ENCODE data around the gene LYL1. TPM values are rescaled to one million over a fixed set of nuclear protein-coding genes. Genes with fewer than 3 reads are reported as not detected.

LYL1 gene
- total and polyA plus RNA-seq, 2 of the 4 experiments (the other 2 are of a cell fraction) = 0.36 to 0.39 TPM

DNA sequence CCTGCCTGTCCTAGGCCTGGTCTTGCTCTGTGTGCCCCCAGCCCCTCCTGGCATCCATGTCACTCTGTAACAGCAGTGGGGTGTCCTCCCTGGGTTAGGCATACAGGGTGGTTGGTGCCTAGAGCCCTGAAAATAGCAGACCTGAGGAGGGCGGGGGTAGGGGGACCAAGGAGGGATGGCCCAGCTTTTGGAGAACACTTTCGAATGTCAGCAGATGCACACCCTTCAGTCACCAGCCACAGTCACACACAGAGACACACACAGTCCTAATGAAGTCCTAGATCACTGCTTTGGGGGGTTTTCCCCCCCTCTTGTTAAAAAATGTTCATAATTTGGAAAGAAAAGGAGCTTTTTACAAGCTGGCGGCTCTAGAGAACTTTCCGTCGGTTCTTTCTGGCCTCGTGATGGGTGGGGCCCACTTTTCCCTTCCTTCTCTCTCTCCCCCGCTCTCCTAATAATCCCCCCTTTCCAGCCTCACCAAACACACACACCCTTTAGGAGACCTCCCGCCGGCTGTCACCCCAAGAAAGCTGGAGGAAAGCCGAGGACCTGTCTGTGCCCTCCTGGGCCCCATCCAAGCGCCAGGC is 47.9 kb downstream of the LYL1 start (continued):
- TF ChIP-seq SMC3 (IDR thresholded peaks at IDR 0.05; ENCODE audit: low read depth, low read length) = no peak

DNA sequence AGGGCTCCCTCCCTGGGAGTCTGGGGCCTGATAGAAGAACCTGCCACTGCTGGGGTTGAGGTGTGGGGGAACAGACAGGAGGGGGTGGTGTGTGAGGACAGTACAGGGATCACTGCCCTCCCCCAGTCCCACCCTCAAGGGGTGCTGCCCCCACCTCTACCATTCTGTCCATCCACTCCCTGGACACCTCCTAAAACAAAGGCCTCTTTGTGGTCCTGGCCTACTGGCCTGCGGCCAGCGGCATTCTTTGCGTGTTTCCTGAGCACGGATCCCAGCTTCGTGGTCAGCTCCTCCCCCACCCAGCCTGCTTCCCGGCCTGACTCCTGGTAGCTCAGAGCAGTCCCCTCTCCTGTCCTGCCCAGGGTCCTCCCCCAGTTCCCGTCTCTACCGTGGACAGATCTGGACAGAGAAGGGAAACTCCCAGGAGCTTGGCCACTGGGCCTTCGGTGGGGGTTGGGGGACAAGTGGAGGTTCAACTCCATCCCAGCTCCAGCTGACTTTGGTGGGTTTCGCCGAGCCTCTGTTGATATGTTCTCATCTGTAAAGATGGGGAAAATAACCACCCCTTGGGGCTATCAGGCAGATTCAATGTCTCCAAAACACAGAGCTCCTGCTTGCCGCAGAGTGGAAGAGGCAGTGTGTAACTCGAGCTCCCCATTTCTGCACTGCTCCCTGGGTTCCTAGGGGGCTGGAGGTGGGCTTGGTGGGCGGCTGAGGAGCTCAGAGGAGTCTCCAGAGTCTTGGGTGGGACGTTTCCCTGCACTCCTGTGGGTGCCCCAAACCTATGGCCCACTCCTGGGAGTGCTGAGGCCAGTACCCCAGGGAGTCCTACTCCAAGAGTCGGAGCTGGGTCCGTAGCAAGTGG is 48.7 kb downstream of the LYL1 start:
- Histone ChIP-seq H3K4me1 (ENCODE audit: control insufficient read depth, insufficient read depth, low read length) (peaks cover 72% of the 10 kb centered on the region), H3K27me3 (ENCODE audit: control insufficient read depth, insufficient read depth, low read length) (no peaks in the 10 kb centered on the region), H2AK9ac (replicated peaks; ENCODE audit: low read depth, low read length, poor library complexity) (peak overlapping the region; percentile 100), H2BK5ac (ENCODE audit: low read depth, low read length, poor library complexity, severe bottlenecking) (peak overlapping the region; percentile 100), H3K4ac (ENCODE audit: low read depth, low read length) (peak overlapping the region; percentile 100), H3K79me1 (ENCODE audit: low read depth in 1 of 2, low read length in 2 of 2) (peaks cover 43 to 89% of the 10 kb centered on the region in 2 experiments), H3K9me3 (ENCODE audit: control insufficient read depth, insufficient read depth, low read length) (no peaks in the 10 kb centered on the region), H3K23ac (ENCODE audit: low read depth, low read length) (peak overlapping the region; percentile 98), H4K5ac (ENCODE audit: low read depth, low read length) (peak overlapping the region; percentile 98), H3K36me3 (ENCODE audit: control insufficient read depth, insufficient read depth, low read length) (peaks cover 7% of the 10 kb centered on the region; the same call in 1 of the 2 replicates), H3K27ac (ENCODE audit: insufficient read depth, low read length) (peak overlapping the region; percentile 100), H4K91ac (ENCODE audit: insufficient read depth, low read depth, low read length) (peak overlapping the region; percentile 100), H2BK120ac (ENCODE audit: low read depth, low read length) (peak overlapping the region; percentile 100), H4K20me1 (ENCODE audit: insufficient read depth, low read length) (peaks cover 14% of the 10 kb centered on the region; the same call in 1 of the 2 replicates), H3K56ac (ENCODE audit: extremely low read depth, insufficient read depth, low read length) (peak overlapping the region; percentile 95), H3K4me2 (ENCODE audit: low read depth, low read length) (peak overlapping the region; percentile 41), H3K9me1 (ENCODE audit: insufficient read depth, low read length) (peaks cover 40% of the 10 kb centered on the region), H2BK15ac (ENCODE audit: low read depth, low read length) (peak overlapping the region; percentile 99), H3K9ac (ENCODE audit: low read depth, low read length) (peak overlapping the region; percentile 85), H3K14ac (replicated peaks; ENCODE audit: low read depth, low read length) (peak overlapping the region; percentile 95), H3K18ac (ENCODE audit: low read depth, low read length) (peak overlapping the region; percentile 99), H2AK5ac (ENCODE audit: low read depth, low read length) (peak overlapping the region; percentile 100), H4K8ac (ENCODE audit: low read depth in 2 of 2, low read length in 2 of 2) (peak overlapping the region; percentile 99 to 100), H3K4me3 (ENCODE audit: insufficient read depth, low read depth, low read length) (no peak overlapping the region), H2AFZ (replicated peaks; ENCODE audit: low read length, poor library complexity) (peak overlapping the region; percentile 71), H2BK20ac (ENCODE audit: low read depth, low read length) (peak overlapping the region; percentile 98)
- BruUV-seq (replicated peaks) = no TSS peak
- in situ Hi-C loops (cut with MboI; ENCODE audit: low sequenced_read_pairs) (no loop called here), dilution Hi-C loops (cut with HindIII; ENCODE audit: low sequenced_read_pairs, unreplicated experiment) (no loop called here), intact Hi-C loops (cut with micrococcal nuclease) (no loop called here)
- ChIA-PET POLR2A (ENCODE audit: unreplicated experiment) (interaction anchor here (0.6 to 1.3 kb wide), 2 partner anchors 9 to 153 kb away, joined by 4 to 5 read pairs; no protein-coding TSS in a partner anchor), CTCF (interaction anchor here (1.0 to 2.7 kb wide), 3 partner anchors 20 to 89 kb away, joined by 3 to 13 read pairs (median 7); no protein-coding TSS in a partner anchor)
- ATAC-seq (ENCODE audit: low read depth) (peak; percentile 65), DNase-seq (peak; percentile 96)
- WGBS, 2 experiments (ENCODE audit: extremely low coverage in 2 of 2, insufficient read length in 1 of 2) = 25% methylated on average over 1 of the region's 17 CpGs; no CpG with 5 or more reads in 1 of the 2 experiments
- no peak for TF ChIP-seq RAD21 (IDR thresholded peaks at IDR 0.05; ENCODE audit: low read length)
- TF ChIP-seq BHLHE40 (IDR thresholded peaks at IDR 0.05; ENCODE audit: low read depth, low read length) = peak; percentile 52; the same call in 1 of the 2 replicates
- TF ChIP-seq, protein P1, sequence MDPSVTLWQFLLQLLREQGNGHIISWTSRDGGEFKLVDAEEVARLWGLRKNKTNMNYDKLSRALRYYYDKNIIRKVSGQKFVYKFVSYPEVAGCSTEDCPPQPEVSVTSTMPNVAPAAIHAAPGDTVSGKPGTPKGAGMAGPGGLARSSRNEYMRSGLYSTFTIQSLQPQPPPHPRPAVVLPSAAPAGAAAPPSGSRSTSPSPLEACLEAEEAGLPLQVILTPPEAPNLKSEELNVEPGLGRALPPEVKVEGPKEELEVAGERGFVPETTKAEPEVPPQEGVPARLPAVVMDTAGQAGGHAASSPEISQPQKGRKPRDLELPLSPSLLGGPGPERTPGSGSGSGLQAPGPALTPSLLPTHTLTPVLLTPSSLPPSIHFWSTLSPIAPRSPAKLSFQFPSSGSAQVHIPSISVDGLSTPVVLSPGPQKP (IDR thresholded peaks at IDR 0.05; ENCODE audit: borderline replicate concordance, low read depth, low read length) = no peak
- TF ChIP-seq RFX5 (IDR thresholded peaks at IDR 0.05; ENCODE audit: low read depth, low read length) = no peak
- peak; percentile 81; the same call in 1 of the 2 replicates for TF ChIP-seq MAZ (IDR thresholded peaks at IDR 0.05; ENCODE audit: borderline replicate concordance, low read depth, low read length)
- TF ChIP-seq, protein P2, sequence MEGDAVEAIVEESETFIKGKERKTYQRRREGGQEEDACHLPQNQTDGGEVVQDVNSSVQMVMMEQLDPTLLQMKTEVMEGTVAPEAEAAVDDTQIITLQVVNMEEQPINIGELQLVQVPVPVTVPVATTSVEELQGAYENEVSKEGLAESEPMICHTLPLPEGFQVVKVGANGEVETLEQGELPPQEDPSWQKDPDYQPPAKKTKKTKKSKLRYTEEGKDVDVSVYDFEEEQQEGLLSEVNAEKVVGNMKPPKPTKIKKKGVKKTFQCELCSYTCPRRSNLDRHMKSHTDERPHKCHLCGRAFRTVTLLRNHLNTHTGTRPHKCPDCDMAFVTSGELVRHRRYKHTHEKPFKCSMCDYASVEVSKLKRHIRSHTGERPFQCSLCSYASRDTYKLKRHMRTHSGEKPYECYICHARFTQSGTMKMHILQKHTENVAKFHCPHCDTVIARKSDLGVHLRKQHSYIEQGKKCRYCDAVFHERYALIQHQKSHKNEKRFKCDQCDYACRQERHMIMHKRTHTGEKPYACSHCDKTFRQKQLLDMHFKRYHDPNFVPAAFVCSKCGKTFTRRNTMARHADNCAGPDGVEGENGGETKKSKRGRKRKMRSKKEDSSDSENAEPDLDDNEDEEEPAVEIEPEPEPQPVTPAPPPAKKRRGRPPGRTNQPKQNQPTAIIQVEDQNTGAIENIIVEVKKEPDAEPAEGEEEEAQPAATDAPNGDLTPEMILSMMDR (conservative IDR thresholded peaks at IDR 0.05; ENCODE audit: low read depth, low read length) = no peak
- TF ChIP-seq POLR2A (IDR thresholded peaks at IDR 0.05; ENCODE audit: low read depth, low read length) = no peak
- no peak for TF ChIP-seq MXI1 (IDR thresholded peaks at IDR 0.05; ENCODE audit: borderline replicate concordance, low read depth, low read length)
- no peak for TF ChIP-seq SMC3 (IDR thresholded peaks at IDR 0.05; ENCODE audit: low read depth, low read length)
